HepG2 (cell line): ENCODE data around the gene FOXN3. TPM values are rescaled to one million over a fixed set of nuclear protein-coding genes. Genes with fewer than 3 reads are reported as not detected.
A peak's percentile ranks its signal among the peaks of the same experiment; 100 is the strongest.

Experiments used
- JUN ChIP-seq: sonication (generic); formaldehyde crosslinking; IDR thresholded peaks from 2 replicates; pipeline ENCODE4 v1.4.0; 2020; ENCODE audit warnings: mild to moderate bottlenecking, missing genetic modification reagents
- polyA plus RNA-seq, 8 experiments: library from polyadenylated mRNA; depleted of rRNA in 3 of 8; stranded (reverse) in 7 of 8; unstranded in 1 of 8; fragments of >200 nt; fragmentation: Illumina TruSeq in 4 of 8; extraction: Trizol in 4 of 8; gene quantifications; 2 replicates each; pipeline versions ENCODE4 v1.2.1 to v1.2.3, GENCODE V29; 2011 to 2016; ENCODE audit warnings: low read depth in 4 of 8, missing spikeins in 1 of 8, mixed read lengths in 1 of 8; ENCODE audit not compliant: insufficient read depth in 1 of 8
- total RNA-seq, 5 experiments: library from RNA; depleted of rRNA; stranded (reverse); fragments of >200 nt; fragmentation: Illumina TruSeq; extraction: Trizol; gene quantifications; 2 replicates each; pipeline ENCODE4 v1.2.3, GENCODE V29; 2016; ENCODE audit warnings: low read depth in 1 of 5
- TF ChIP-seq, protein P1 (sequence below): sonication (generic); formaldehyde crosslinking; IDR thresholded peaks from one replicate; pipeline ENCODE4 v1.5.1; 2020; ENCODE audit warnings: mild to moderate bottlenecking, missing genetic modification reagents; ENCODE audit errors: not compliant biosample characterization
- TF ChIP-seq, protein P2 (sequence below): IDR thresholded peaks from 2 replicates; pipeline ENCODE4 v1.6.1; 2016; ENCODE audit warnings: low read depth, missing genetic modification reagents, missing compliant biosample characterization

The FOXN3 gene
- total and polyA plus RNA-seq, 2 of the 13 experiments (the other 11 are each of a cell fraction or from before 2014, with no cell fraction given) = 32.4 to 70.2 TPM

DNA sequence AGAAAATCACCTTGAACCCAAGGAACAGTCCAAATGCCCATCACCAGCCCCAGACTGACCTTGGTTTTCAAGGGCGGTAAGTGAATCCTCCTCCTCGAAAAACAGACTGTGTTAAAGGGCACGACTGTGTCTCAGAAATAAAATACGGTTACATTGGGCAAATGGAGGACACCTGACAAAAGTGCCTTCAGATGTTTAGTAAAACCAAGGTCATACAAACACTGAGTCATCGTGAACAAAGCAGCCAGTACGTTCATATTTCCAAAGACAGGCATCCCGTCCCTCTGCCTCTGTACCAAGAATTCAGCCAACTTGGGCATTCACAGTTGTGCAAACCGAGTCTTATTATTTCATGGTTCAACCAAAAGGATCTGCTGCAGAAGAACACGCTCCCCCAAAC is 25.9 kb downstream of the FOXN3 start (continued):
- peak; percentile 88; the same call in 1 of the 2 replicates for TF ChIP-seq JUN (CRISPR knock-in tag)
- TF ChIP-seq, protein P1, sequence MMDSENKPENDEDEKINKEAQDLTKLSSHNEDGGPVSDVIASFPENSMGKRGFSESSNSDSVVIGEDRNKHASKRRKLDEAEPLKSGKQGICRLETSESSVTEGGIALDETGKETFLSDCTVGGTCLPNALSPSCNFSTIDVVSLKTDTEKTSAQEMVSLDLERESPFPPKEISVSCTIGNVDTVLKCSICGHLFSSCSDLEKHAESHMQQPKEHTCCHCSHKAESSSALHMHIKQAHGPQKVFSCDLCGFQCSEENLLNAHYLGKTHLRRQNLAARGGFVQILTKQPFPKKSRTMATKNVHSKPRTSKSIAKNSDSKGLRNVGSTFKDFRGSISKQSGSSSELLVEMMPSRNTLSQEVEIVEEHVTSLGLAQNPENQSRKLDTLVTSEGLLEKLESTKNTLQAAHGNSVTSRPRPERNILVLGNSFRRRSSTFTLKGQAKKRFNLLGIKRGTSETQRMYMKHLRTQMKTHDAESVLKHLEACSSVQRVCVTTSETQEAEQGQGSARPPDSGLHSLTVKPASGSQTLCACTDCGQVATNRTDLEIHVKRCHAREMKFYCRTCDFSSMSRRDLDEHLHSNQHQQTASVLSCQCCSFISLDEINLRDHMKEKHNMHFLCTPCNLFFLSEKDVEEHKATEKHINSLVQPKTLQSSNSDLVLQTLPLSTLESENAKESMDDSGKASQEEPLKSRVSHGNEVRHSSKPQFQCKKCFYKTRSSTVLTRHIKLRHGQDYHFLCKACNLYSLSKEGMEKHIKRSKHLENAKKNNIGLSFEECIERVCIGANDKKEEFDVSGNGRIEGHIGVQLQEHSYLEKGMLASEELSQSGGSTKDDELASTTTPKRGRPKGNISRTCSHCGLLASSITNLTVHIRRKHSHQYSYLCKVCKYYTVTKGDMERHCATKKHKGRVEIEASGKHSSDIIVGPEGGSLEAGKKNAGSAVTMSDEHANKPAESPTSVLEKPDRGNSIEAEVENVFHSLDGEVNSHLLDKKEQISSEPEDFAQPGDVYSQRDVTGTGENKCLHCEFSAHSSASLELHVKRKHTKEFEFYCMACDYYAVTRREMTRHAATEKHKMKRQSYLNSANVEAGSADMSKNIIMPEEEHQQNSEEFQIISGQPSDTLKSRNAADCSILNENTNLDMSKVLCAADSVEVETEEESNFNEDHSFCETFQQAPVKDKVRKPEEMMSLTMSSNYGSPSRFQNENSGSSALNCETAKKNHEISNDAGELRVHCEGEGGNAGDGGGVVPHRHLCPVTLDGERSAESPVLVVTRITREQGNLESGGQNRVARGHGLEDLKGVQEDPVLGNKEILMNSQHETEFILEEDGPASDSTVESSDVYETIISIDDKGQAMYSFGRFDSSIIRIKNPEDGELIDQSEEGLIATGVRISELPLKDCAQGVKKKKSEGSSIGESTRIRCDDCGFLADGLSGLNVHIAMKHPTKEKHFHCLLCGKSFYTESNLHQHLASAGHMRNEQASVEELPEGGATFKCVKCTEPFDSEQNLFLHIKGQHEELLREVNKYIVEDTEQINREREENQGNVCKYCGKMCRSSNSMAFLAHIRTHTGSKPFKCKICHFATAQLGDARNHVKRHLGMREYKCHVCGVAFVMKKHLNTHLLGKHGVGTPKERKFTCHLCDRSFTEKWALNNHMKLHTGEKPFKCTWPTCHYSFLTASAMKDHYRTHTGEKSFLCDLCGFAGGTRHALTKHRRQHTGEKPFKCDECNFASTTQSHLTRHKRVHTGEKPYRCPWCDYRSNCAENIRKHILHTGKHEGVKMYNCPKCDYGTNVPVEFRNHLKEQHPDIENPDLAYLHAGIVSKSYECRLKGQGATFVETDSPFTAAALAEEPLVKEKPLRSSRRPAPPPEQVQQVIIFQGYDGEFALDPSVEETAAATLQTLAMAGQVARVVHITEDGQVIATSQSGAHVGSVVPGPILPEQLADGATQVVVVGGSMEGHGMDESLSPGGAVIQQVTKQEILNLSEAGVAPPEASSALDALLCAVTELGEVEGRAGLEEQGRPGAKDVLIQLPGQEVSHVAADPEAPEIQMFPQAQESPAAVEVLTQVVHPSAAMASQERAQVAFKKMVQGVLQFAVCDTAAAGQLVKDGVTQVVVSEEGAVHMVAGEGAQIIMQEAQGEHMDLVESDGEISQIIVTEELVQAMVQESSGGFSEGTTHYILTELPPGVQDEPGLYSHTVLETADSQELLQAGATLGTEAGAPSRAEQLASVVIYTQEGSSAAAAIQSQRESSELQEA (CRISPR knock-in tag) = no peak
- TF ChIP-seq, protein P2, sequence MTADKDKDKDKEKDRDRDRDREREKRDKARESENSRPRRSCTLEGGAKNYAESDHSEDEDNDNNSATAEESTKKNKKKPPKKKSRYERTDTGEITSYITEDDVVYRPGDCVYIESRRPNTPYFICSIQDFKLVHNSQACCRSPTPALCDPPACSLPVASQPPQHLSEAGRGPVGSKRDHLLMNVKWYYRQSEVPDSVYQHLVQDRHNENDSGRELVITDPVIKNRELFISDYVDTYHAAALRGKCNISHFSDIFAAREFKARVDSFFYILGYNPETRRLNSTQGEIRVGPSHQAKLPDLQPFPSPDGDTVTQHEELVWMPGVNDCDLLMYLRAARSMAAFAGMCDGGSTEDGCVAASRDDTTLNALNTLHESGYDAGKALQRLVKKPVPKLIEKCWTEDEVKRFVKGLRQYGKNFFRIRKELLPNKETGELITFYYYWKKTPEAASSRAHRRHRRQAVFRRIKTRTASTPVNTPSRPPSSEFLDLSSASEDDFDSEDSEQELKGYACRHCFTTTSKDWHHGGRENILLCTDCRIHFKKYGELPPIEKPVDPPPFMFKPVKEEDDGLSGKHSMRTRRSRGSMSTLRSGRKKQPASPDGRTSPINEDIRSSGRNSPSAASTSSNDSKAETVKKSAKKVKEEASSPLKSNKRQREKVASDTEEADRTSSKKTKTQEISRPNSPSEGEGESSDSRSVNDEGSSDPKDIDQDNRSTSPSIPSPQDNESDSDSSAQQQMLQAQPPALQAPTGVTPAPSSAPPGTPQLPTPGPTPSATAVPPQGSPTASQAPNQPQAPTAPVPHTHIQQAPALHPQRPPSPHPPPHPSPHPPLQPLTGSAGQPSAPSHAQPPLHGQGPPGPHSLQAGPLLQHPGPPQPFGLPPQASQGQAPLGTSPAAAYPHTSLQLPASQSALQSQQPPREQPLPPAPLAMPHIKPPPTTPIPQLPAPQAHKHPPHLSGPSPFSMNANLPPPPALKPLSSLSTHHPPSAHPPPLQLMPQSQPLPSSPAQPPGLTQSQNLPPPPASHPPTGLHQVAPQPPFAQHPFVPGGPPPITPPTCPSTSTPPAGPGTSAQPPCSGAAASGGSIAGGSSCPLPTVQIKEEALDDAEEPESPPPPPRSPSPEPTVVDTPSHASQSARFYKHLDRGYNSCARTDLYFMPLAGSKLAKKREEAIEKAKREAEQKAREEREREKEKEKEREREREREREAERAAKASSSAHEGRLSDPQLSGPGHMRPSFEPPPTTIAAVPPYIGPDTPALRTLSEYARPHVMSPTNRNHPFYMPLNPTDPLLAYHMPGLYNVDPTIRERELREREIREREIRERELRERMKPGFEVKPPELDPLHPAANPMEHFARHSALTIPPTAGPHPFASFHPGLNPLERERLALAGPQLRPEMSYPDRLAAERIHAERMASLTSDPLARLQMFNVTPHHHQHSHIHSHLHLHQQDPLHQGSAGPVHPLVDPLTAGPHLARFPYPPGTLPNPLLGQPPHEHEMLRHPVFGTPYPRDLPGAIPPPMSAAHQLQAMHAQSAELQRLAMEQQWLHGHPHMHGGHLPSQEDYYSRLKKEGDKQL = 0 out of 2 replicates have a peak, but pooled peaks have one; percentile 51
